ENCODE measurements around the gene UCN2.

The UCN2 gene

DNA sequence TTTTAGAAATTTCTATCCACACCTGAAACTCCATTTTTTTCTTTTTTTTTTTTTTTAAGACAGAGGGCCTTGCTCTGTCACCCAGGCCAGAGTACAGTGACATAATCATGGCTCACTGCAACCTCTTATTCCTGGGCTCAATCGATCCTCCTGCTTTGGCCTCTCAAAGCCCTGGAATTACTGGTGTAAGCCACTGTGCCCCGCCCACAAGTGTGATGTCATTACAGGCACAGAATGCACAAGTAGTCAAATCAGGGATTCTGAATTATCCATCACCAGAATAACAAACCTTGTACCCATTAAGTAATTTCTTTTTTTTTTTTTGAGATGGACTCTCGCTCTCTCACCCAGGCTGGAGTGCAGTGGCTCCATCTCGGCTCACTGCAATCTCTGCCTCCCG lies 43.9 kb upstream of the UCN2 start:
- TF ChIP-seq CEBPB (IDR thresholded peaks at IDR 0.05) (no peak), ZBTB7A (IDR thresholded peaks at IDR 0.05; ENCODE audit: low read depth) (no peak)

DNA sequence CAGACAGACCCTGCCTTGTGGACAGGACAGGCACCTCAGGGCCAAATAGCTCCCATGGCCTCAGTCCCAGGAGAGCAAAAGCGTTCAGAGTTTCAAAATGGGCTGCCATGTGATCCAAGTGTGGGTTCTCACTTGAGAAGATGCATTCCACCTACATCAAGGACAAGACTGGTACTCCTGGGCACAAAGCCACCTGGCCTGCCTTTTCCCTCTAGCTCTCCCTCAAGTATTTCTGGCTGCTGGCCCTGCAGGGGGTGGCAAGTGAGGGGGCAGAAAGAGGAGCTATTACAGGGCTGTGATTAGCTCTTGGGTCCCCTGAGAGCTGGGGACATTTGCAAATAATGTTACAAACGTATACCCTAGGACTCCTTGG lies 38.0 kb upstream of the UCN2 start:
- TF ChIP-seq, protein P1, sequence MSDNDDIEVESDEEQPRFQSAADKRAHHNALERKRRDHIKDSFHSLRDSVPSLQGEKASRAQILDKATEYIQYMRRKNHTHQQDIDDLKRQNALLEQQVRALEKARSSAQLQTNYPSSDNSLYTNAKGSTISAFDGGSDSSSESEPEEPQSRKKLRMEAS (IDR thresholded peaks at IDR 0.05), result no peak
- no peak for TF ChIP-seq USF1 (IDR thresholded peaks at IDR 0.05)
- TF ChIP-seq EP300 (IDR thresholded peaks at IDR 0.05; ENCODE audit: borderline replicate concordance), result no peak
- no peak for TF ChIP-seq RAD21 (IDR thresholded peaks at IDR 0.05; ENCODE audit: low read depth)
- no peak for TF ChIP-seq EGR1 (IDR thresholded peaks at IDR 0.05)
- no peak for TF ChIP-seq ZBTB7A (IDR thresholded peaks at IDR 0.05; ENCODE audit: low read depth)
- TF ChIP-seq FOXM1 (IDR thresholded peaks at IDR 0.05; ENCODE audit: borderline replicate concordance, low read depth), result no peak
- TF ChIP-seq CEBPB (IDR thresholded peaks at IDR 0.05), result no peak
- no peak for TF ChIP-seq TAF1 (IDR thresholded peaks at IDR 0.05; ENCODE audit: low read depth)
- TF ChIP-seq CREB1 (IDR thresholded peaks at IDR 0.05; ENCODE audit: low read depth), result no peak
- TF ChIP-seq YY1 (IDR thresholded peaks at IDR 0.05; ENCODE audit: low read depth), result no peak
- no peak for TF ChIP-seq REST (IDR thresholded peaks at IDR 0.05; ENCODE audit: low read depth)
- TF ChIP-seq TCF12 (IDR thresholded peaks at IDR 0.05; ENCODE audit: low read depth), result no peak
- no peak for TF ChIP-seq TEAD4 (IDR thresholded peaks at IDR 0.05)

DNA sequence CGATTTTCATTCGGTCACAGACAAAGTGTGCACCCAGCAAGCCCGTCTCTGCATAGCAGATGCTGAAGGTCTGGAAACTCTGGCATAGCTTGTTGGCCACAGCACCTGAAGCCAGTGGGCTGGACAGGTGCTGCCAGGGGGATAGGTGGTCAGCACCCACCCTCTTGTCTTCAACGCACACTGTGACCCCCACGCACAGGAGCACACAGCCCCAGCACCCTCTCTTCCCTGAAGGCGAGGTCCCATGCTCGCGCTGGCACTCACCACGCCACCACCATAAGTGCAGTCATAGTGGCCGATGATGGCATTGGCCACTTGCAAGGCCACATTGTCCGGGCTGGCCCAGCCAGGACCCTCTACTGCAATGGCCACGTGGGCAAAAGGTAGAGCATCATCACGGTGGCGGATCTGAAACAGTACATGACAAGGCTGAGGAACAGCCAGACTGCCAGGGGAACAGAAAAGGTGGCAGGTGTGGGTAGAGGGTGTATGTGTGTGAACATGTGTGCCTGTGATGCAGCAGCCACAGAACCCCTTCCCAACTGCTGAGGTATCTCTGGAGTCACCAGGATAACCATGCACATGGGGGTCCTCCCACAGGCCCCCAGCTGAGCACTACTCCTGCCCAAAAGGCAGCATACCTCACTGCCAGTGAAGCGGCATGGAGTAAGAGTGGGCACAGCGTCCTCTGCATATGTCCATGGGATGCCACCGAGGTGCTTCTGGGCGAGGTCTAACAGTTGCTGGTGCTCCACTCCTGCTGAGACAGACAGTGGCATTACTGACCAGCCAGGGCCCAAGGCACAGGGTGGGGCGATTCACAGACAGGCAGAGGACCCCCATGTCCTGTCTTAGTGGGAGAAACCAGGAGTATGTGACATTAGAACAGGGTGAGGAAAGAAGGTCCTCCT lies 37.4 kb upstream of the UCN2 start:
- TF ChIP-seq NFIC (IDR thresholded peaks at IDR 0.05) (no peak), FOXM1 (IDR thresholded peaks at IDR 0.05; ENCODE audit: borderline replicate concordance, low read depth) (no peak), EP300 (IDR thresholded peaks at IDR 0.05; ENCODE audit: borderline replicate concordance) (no peak), ZBTB7A (IDR thresholded peaks at IDR 0.05; ENCODE audit: low read depth) (no peak), TAF1 (IDR thresholded peaks at IDR 0.05; ENCODE audit: low read depth) (no peak), EGR1 (IDR thresholded peaks at IDR 0.05) (no peak), USF1 (IDR thresholded peaks at IDR 0.05) (no peak), RAD21 (IDR thresholded peaks at IDR 0.05; ENCODE audit: low read depth) (no peak)

- TF ChIP-seq CREB1 (IDR thresholded peaks at IDR 0.05; ENCODE audit: low read depth) (no peak), TEAD4 (IDR thresholded peaks at IDR 0.05) (no peak), CEBPB (IDR thresholded peaks at IDR 0.05) (no peak), USF1 (IDR thresholded peaks at IDR 0.05) (no peak), EP300 (IDR thresholded peaks at IDR 0.05; ENCODE audit: borderline replicate concordance) (no peak), NFIC (IDR thresholded peaks at IDR 0.05) (no peak), ZBTB7A (IDR thresholded peaks at IDR 0.05; ENCODE audit: low read depth) (no peak), FOXM1 (IDR thresholded peaks at IDR 0.05; ENCODE audit: borderline replicate concordance, low read depth) (no peak), TCF12 (IDR thresholded peaks at IDR 0.05; ENCODE audit: low read depth) (no peak), YY1 (IDR thresholded peaks at IDR 0.05; ENCODE audit: low read depth) (no peak), EGR1 (IDR thresholded peaks at IDR 0.05) (no peak), REST (IDR thresholded peaks at IDR 0.05; ENCODE audit: low read depth) (no peak), RAD21 (IDR thresholded peaks at IDR 0.05; ENCODE audit: low read depth) (no peak), TAF1 (IDR thresholded peaks at IDR 0.05; ENCODE audit: low read depth) (no peak)
- TF ChIP-seq, protein P1 (IDR thresholded peaks at IDR 0.05), result no peak
Observed at GRCh38 chr3:48599509-48600285, 36.1 kb upstream of the UCN2 start.

- TF ChIP-seq CEBPB (IDR thresholded peaks at IDR 0.05), result no peak
- TF ChIP-seq USF1 (IDR thresholded peaks at IDR 0.05), result no peak
- no peak for TF ChIP-seq YY1 (IDR thresholded peaks at IDR 0.05; ENCODE audit: low read depth)
- no peak for TF ChIP-seq TAF1 (IDR thresholded peaks at IDR 0.05; ENCODE audit: low read depth)
- TF ChIP-seq, protein P1 (IDR thresholded peaks at IDR 0.05), result no peak
- no peak for TF ChIP-seq REST (IDR thresholded peaks at IDR 0.05; ENCODE audit: low read depth)
- TF ChIP-seq CREB1 (IDR thresholded peaks at IDR 0.05; ENCODE audit: low read depth), result no peak
- TF ChIP-seq RAD21 (IDR thresholded peaks at IDR 0.05; ENCODE audit: low read depth), result no peak
- no peak for TF ChIP-seq FOXM1 (IDR thresholded peaks at IDR 0.05; ENCODE audit: borderline replicate concordance, low read depth)
- no peak for TF ChIP-seq NFIC (IDR thresholded peaks at IDR 0.05)
- no peak for TF ChIP-seq EP300 (IDR thresholded peaks at IDR 0.05; ENCODE audit: borderline replicate concordance)
- no peak for TF ChIP-seq TCF12 (IDR thresholded peaks at IDR 0.05; ENCODE audit: low read depth)
- TF ChIP-seq TEAD4 (IDR thresholded peaks at IDR 0.05), result no peak
- no peak for TF ChIP-seq EGR1 (IDR thresholded peaks at IDR 0.05)
- TF ChIP-seq ZBTB7A (IDR thresholded peaks at IDR 0.05; ENCODE audit: low read depth), result no peak
Observed at GRCh38 chr3:48599077-48599501, 35.5 kb upstream of the UCN2 start.

Measured in Ishikawa (cell line).